Uterus (tissue), 2 donors: Measurements from ENCODE around the gene PIEZO2.

Source experiments
- CTCF ChIP-seq, 4 experiments: fragments of 200-600 bp in 2 of 4; fragments of 450-650 bp in 2 of 4; sonication (generic) in 2 of 4; IDR thresholded peaks; one replicate each; pipeline ENCODE4 v1.5.1; 2016 to 2019; ENCODE audit warnings: antibody characterized with exemption in 4 of 4, mild to moderate bottlenecking in 2 of 4, moderate library complexity in 1 of 4
- POLR2A ChIP-seq, 2 donors: fragments of 450-650 bp; IDR thresholded peaks; one replicate each; pipeline ENCODE4 v1.6.1; 2016; ENCODE audit warnings: antibody characterized with exemption in 2 of 2, mild to moderate bottlenecking in 1 of 2, moderate library complexity in 1 of 2

GRCh38 chr18:10659000-10659399, 490.4 kb downstream of the PIEZO2 start:
- TF ChIP-seq CTCF (IDR thresholded peaks at IDR 0.05) (no peak), POLR2A (IDR thresholded peaks at IDR 0.05) (no peak)
